Right atrium auricular region (tissue), 2 donors: ENCODE measurements around the gene RLBP1. TPM values are rescaled to one million over a fixed set of nuclear protein-coding genes. Genes with fewer than 3 reads are reported as not detected.

ENCODE experiments used
- DNase-seq: peaks from one replicate; pipeline ENCODE4 v3.0.0-alpha.2; 2019; ENCODE audit warnings: low spot score
- H3K27ac ChIP-seq, 2 donors: fragments of 200-600 bp; sonication (generic); 1 replicate in 1 of 2; 2 replicates in 1 of 2; pipeline ENCODE4 v1.5.1; 2016 to 2019
- H3K27me3 ChIP-seq, 2 donors: fragments of 200-600 bp; sonication (generic); one replicate each; pipeline versions ENCODE4 v1.5.1 to v1.6.0; 2017 to 2019
- H3K36me3 ChIP-seq: fragments of 200-600 bp; sonication (generic); one replicate; pipeline ENCODE4 v1.5.1; 2016
- H3K4me1 ChIP-seq, 2 donors: fragments of 200-600 bp; sonication (generic); one replicate each; pipeline versions ENCODE4 v1.5.1 to v1.6.0; 2017 to 2019
- H3K4me3 ChIP-seq, 2 donors: fragments of 200-600 bp; sonication (generic); 1 replicate in 1 of 2; 2 replicates in 1 of 2; pipeline ENCODE4 v1.5.1; 2017 to 2019; ENCODE audit warnings: mild to moderate bottlenecking in 1 of 2, moderate library complexity in 1 of 2
- H3K9me3 ChIP-seq, 2 donors: fragments of 200-600 bp; sonication (generic); one replicate each; pipeline ENCODE4 v1.5.1; 2019
- CTCF ChIP-seq, 2 donors: fragments of 200-600 bp; sonication (generic); IDR thresholded peaks; one replicate each; pipeline ENCODE4 v1.5.1; 2019; ENCODE audit warnings: antibody characterized with exemption in 2 of 2
- total RNA-seq, 2 donors: library from RNA; depleted of rRNA; stranded (reverse); fragments of >200 nt; gene quantifications; one replicate each; pipeline ENCODE4 v1.1.0, GENCODE V29; 2016

RLBP1 gene
- total RNA-seq, 2 donors from 2014 or later: not detected

- no peak overlapping the region for H3K4me3 ChIP-seq
- no peaks in the 10 kb centered on the region for H3K9me3 ChIP-seq
- H3K27ac ChIP-seq: no peak overlapping the region
- H3K4me1 ChIP-seq: peaks cover 0 to 10% of the 10 kb centered on the region in 2 donors
- DNase-seq: no peak
- peaks cover 4% of the 10 kb centered on the region for H3K36me3 ChIP-seq
- no peak for TF ChIP-seq CTCF (IDR thresholded peaks at IDR 0.05)
- no peaks in the 10 kb centered on the region for H3K27me3 ChIP-seq
Observed at GRCh38 chr15:89205991-89206585, 15.3 kb downstream of the RLBP1 start.

- no peaks in the 10 kb centered on the region for H3K27me3 ChIP-seq
- no peak overlapping the region for H3K4me3 ChIP-seq
- no peak for TF ChIP-seq CTCF (IDR thresholded peaks at IDR 0.05)
- H3K36me3 ChIP-seq: peaks cover 12% of the 10 kb centered on the region
- H3K27ac ChIP-seq: no peak overlapping the region
- no peak for DNase-seq
- peaks cover 0 to 19% of the 10 kb centered on the region in 2 donors for H3K4me1 ChIP-seq
- H3K9me3 ChIP-seq: no peaks in the 10 kb centered on the region
Observed at GRCh38 chr15:89203705-89204273, 17.6 kb downstream of the RLBP1 start.

- H3K4me3 ChIP-seq: no peak overlapping the region
- H3K27ac ChIP-seq: no peak overlapping the region
- no peak for TF ChIP-seq CTCF (IDR thresholded peaks at IDR 0.05)
- no peaks in the 10 kb centered on the region for H3K9me3 ChIP-seq
- H3K36me3 ChIP-seq: peaks cover 24% of the 10 kb centered on the region
- DNase-seq: no peak
- H3K27me3 ChIP-seq: no peaks in the 10 kb centered on the region
- H3K4me1 ChIP-seq: peaks cover 0 to 17% of the 10 kb centered on the region in 2 donors
Observed at GRCh38 chr15:89201465-89202005, 19.8 kb downstream of the RLBP1 start.

- peaks cover 36% of the 10 kb centered on the region for H3K36me3 ChIP-seq
- H3K4me1 ChIP-seq: peaks cover 0 to 17% of the 10 kb centered on the region in 2 donors
- no peaks in the 10 kb centered on the region for H3K9me3 ChIP-seq
- peak overlapping the region in 1 of 2 donors; percentile 48 for H3K27ac ChIP-seq
- no peaks in the 10 kb centered on the region for H3K27me3 ChIP-seq
- no peak overlapping the region for H3K4me3 ChIP-seq
- no peak for DNase-seq
- no peak for TF ChIP-seq CTCF (IDR thresholded peaks at IDR 0.05)
Observed at GRCh38 chr15:89200182-89200581, 21.2 kb downstream of the RLBP1 start.

GRCh38 chr15:89199746-89200145 lies 21.6 kb downstream of the RLBP1 start:
- no peak for DNase-seq
- TF ChIP-seq CTCF (IDR thresholded peaks at IDR 0.05): no peak
- Histone ChIP-seq H3K36me3 (peaks cover 41% of the 10 kb centered on the region), H3K9me3 (no peaks in the 10 kb centered on the region), H3K27me3 (no peaks in the 10 kb centered on the region), H3K27ac (peak overlapping the region in 1 of 2 donors; percentile 48), H3K4me1 (peaks cover 0 to 17% of the 10 kb centered on the region in 2 donors), H3K4me3 (no peak overlapping the region)
